ENCODE data around the gene PSMA3. TPM values are rescaled to one million over a fixed set of nuclear protein-coding genes. Genes with fewer than 3 reads are reported as not detected.
A peak's percentile ranks its signal among the peaks of the same experiment; 100 is the strongest.

PSMA3 gene
- total RNA-seq, 2 donors from 2014 or later, result 76.8 to 93.7 TPM

DNA sequence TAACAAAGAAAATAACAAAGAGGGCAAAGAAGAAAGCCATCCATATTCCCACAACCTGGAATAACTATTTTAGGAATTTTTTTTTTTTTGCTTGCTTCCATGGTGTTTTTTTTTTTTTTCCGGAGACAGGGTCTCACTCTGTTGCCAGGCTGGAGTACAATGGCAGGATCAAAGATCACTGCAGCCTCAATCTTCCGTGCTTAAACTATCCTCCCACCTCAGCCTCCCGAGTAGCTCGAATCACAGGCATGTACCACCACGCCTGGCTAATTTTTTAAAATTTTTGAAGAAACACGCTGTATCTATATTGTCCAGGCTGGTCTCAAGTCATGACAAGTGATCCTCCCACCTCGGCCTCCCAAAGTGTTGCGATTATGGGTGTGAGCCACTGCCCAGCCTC, 33.5 kb downstream of the PSMA3 start:
- H3K27ac ChIP-seq, result no peak overlapping the region
- no peak overlapping the region for H3K4me3 ChIP-seq
- intact Hi-C loops (cut with DNase I), result no loop called here
- TF ChIP-seq POLR2A (IDR thresholded peaks at IDR 0.05), result no peak
- TF ChIP-seq POLR2AphosphoS5 (IDR thresholded peaks at IDR 0.05), result no peak
- TF ChIP-seq, protein P1, sequence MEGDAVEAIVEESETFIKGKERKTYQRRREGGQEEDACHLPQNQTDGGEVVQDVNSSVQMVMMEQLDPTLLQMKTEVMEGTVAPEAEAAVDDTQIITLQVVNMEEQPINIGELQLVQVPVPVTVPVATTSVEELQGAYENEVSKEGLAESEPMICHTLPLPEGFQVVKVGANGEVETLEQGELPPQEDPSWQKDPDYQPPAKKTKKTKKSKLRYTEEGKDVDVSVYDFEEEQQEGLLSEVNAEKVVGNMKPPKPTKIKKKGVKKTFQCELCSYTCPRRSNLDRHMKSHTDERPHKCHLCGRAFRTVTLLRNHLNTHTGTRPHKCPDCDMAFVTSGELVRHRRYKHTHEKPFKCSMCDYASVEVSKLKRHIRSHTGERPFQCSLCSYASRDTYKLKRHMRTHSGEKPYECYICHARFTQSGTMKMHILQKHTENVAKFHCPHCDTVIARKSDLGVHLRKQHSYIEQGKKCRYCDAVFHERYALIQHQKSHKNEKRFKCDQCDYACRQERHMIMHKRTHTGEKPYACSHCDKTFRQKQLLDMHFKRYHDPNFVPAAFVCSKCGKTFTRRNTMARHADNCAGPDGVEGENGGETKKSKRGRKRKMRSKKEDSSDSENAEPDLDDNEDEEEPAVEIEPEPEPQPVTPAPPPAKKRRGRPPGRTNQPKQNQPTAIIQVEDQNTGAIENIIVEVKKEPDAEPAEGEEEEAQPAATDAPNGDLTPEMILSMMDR (IDR thresholded peaks at IDR 0.05), result no peak
- DNase-seq (ENCODE audit: low spot score), result no peak
- peaks cover 0 to 1% of the 10 kb centered on the region in 2 donors for H3K36me3 ChIP-seq
- WGBS, result 94% methylated on average over 8 of the region's 8 CpGs
- H3K27me3 ChIP-seq (replicated peaks; ENCODE audit: insufficient read depth), result no peaks in the 10 kb centered on the region
- H3K9me3 ChIP-seq, result no peaks in the 10 kb centered on the region
- H3K4me1 ChIP-seq (replicated peaks), result no peaks in the 10 kb centered on the region

DNA sequence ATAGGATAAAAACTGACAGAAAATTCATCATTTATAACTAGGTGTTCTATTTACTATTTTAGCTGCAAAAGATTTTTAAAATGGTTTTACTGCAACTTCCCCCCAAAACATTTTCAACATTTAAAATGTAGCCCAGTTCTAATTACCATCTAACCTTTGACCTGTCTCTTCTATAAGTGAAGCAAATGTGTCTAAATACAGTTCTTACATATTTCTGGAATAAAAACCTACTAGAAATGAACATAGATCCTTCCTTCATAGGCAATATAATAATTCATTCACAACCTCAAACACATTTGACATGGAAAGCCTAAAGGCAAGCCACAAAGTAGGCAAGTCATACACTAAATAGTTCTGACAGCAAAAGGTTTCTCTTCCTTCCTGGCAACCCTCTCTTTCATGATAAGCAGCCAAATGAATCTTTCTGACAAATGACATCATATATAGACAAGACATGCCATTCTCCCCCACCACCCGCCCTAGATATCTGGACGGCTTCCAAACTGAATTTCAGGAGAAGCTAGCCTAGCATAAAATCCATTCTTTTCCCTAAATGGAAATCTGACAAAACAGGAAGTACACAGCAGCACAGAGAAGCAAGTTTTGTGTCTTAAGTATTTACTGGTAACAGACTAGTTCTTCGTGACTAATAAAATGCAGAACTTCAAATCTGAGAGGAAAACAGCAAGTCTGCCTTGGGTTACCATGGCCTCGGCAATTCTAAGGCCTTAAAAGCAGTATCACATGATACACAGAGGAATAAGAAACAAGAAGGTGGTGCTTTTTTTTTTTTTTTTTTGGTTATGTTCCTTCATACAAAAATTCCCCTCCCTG, 36.5 kb downstream of the PSMA3 start:
- Histone ChIP-seq H3K9me3 (no peaks in the 10 kb centered on the region), H3K27me3 (replicated peaks; ENCODE audit: insufficient read depth) (no peaks in the 10 kb centered on the region), H3K36me3 (no peaks in the 10 kb centered on the region), H3K4me3 (no peak overlapping the region), H3K4me1 (replicated peaks) (no peaks in the 10 kb centered on the region), H3K27ac (peak overlapping the region; percentile 59 to 65)
- intact Hi-C loops (cut with DNase I), result no loop called here
- 13% methylated on average over 4 of the region's 4 CpGs for WGBS
- DNase-seq (ENCODE audit: low spot score), result peak; percentile 15
- no peak for TF ChIP-seq POLR2A (IDR thresholded peaks at IDR 0.05)
- TF ChIP-seq, protein P1 (IDR thresholded peaks at IDR 0.05), result no peak
- no peak for TF ChIP-seq POLR2AphosphoS5 (IDR thresholded peaks at IDR 0.05)

DNA sequence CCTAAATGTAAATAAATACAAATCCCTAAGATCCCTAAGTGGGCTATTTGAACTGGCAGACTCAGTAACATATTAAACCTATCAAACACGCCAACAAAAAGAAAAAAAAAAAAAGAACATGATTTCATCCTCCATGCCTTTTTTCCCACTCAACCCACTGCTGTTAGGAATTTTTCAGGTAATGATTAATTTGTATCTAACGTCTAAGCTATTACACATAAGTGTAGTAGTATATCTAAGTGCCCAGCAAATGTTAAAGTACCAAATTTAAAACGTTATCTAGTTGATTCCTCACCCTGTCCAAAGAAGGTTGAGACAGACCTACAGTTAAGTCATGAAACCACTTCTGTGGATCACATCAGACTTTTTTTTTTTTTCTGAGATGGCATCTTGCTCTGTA, 37.3 kb downstream of the PSMA3 start:
- no peak overlapping the region for H3K4me3 ChIP-seq
- H3K4me1 ChIP-seq (replicated peaks), result no peaks in the 10 kb centered on the region
- H3K36me3 ChIP-seq, result no peaks in the 10 kb centered on the region
- H3K27me3 ChIP-seq (replicated peaks; ENCODE audit: insufficient read depth), result no peaks in the 10 kb centered on the region
- no peak for DNase-seq (ENCODE audit: low spot score)
- intact Hi-C loops (cut with DNase I), result no loop called here
- H3K27ac ChIP-seq, result peak overlapping the region in 1 of 2 donors; percentile 65
- WGBS, result 64% methylated on average over 3 of the region's 3 CpGs
- TF ChIP-seq POLR2AphosphoS5 (IDR thresholded peaks at IDR 0.05) (no peak), POLR2A (IDR thresholded peaks at IDR 0.05) (no peak)
- TF ChIP-seq, protein P1 (IDR thresholded peaks at IDR 0.05), result no peak
- H3K9me3 ChIP-seq, result no peaks in the 10 kb centered on the region

DNA sequence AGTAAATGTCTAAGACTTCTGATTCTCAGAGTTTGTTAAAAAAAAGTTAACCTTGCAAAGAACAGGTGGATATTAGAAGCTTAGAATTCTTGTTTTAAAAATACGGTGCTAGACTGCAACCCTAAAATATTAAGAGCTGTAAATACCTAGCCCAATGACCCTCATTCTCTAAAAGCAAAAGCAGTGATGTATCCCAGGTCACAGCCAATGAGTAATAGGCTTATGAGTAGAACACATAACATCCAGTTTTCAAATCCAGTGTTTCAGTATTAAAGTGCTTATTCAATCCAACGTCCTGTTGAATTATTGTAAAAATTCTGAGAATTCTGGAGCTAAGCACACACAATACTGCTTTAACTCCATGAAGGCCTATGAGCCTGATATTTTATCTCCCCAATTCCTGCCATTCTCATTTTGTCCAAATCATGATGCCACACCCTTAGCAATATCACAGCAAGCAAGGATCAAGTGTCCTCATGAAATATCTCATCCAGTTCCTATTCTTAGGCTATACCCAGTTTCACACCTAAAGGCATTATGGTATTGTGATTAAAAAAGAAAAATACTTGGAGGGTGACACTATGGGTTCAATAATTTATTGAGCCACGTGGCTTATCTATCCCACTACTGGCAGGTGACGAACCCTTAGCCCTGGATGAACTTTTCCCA, 38.4 kb downstream of the PSMA3 start:
- intact Hi-C loops (cut with DNase I), result no loop called here
- H3K4me3 ChIP-seq, result no peak overlapping the region
- no peaks in the 10 kb centered on the region for H3K36me3 ChIP-seq
- DNase-seq (ENCODE audit: low spot score), result no peak
- no peak overlapping the region for H3K27ac ChIP-seq
- 69% methylated on average over 4 of the region's 4 CpGs for WGBS
- no peaks in the 10 kb centered on the region for H3K4me1 ChIP-seq (replicated peaks)
- H3K27me3 ChIP-seq (replicated peaks; ENCODE audit: insufficient read depth), result no peaks in the 10 kb centered on the region
- no peaks in the 10 kb centered on the region for H3K9me3 ChIP-seq
- no peak for TF ChIP-seq POLR2A (IDR thresholded peaks at IDR 0.05)
- TF ChIP-seq POLR2AphosphoS5 (IDR thresholded peaks at IDR 0.05), result no peak
- TF ChIP-seq, protein P1 (IDR thresholded peaks at IDR 0.05), result no peak

All from prostate gland (tissue), 2 donors.